Measurements from ENCODE around the gene KBTBD13.

DNA sequence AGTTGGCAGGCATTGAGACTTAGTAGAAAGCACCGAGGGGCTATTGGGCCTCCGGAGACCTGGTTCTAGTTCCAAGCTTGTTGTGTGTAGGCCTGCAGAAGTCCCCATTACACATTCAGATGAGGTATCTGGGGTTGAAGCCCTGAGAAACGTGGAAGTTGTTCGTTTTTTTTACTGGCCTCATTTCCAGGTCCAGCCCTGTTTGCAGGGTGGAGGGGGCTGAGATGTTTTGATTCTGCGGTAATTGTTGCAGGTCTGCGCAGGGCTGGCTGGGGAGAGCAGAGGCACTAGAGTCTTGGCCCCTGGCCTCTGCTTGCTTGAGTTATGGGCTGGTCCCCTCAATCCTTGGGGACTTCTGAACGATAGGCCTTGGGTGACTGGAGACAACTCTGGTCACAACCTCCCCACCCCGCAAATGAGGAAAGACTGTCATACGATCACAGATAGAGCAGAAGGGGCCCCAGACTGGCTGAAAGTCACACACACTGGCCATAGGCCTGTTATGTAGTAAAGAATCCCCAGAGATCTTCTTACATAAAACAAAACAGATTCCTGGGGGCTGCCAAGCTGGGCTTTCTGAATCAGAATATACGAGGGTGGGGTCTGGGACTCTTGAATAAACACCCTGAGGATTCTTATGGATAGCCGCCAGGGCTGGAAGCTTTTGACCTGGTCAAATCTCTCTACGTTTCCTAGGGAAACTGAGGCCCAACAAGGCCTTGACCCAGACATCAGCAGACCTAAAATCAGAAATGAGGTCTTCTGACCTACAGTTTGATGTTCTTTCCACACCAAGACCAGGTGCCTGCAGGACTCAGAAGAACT, 15.6 kb downstream of the KBTBD13 start:
- TF ChIP-seq EZH2 (IDR thresholded peaks at IDR 0.05): no peak
- TF ChIP-seq, protein P1, sequence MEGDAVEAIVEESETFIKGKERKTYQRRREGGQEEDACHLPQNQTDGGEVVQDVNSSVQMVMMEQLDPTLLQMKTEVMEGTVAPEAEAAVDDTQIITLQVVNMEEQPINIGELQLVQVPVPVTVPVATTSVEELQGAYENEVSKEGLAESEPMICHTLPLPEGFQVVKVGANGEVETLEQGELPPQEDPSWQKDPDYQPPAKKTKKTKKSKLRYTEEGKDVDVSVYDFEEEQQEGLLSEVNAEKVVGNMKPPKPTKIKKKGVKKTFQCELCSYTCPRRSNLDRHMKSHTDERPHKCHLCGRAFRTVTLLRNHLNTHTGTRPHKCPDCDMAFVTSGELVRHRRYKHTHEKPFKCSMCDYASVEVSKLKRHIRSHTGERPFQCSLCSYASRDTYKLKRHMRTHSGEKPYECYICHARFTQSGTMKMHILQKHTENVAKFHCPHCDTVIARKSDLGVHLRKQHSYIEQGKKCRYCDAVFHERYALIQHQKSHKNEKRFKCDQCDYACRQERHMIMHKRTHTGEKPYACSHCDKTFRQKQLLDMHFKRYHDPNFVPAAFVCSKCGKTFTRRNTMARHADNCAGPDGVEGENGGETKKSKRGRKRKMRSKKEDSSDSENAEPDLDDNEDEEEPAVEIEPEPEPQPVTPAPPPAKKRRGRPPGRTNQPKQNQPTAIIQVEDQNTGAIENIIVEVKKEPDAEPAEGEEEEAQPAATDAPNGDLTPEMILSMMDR (IDR thresholded peaks at IDR 0.05): no peak

All from neural progenitor cell (in vitro differentiated cells).